ENCODE results near the gene FSD1.

DNA sequence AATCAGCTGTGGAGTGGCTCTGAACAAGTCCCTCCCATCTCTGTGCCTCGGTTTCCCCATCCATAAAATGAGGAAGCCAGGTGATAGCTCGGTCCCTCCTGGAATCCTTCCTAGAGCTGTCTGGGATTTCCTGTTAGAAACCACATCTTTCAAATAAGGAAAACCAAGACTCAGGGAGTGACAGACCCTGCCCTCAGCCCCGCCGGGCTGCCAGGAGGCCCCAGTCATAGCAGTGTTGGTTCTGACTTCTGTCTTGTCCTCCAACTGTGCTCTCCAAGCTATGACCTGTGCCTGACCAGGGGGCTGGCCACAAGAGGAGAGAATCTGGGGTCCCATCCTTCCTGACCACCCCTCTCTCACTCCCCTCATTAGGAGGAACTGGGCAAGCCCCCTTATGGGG, 26.4 kb upstream of the FSD1 start:
- TF ChIP-seq CTCF (IDR thresholded peaks at IDR 0.05; ENCODE audit: poor library complexity, severe bottlenecking) (no peak), EZH2 (IDR thresholded peaks at IDR 0.05; ENCODE audit: borderline replicate concordance, insufficient read depth, low read length, poor library complexity, severe bottlenecking) (no peak)
